GM20431 (cell line): ENCODE results near the gene GP2.

ENCODE experiments used
- in situ Hi-C: fragments of 300-500 bp; cut with MseI, MboI; formaldehyde crosslinking; loops from one replicate; pipeline ENCODE4 v1.15.0; 2020; ENCODE audit warnings: low sequenced_read_pairs; ENCODE audit not compliant: unreplicated experiment

The GP2 gene

DNA sequence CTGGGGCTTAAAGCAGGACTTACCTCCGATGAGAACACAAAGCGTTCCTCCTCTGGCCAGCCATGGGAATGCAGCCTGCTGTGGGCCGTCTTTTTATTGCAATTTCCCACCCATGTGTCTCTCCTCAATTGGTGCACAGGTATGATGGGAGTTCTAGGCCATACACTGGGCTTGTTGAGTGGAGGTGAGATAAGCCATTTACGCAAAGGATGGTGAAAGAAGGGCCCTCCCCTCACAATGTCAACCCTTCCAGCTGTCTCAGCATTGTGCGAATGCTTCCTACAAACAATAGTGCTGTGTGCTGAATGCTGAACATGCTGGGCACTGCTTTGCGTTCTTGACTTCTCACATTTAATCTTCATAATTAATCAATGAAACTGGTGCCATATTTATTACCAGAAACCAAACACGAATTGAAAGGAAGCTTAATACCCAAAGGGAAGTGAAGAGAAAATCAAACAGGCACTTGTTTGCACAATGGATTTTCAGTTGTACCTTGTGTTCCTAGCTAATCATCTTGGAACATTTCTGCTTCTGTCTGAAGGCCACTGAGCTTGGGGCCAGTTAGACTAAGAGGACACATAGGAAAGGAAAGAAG is at the start of gene GP2:
TSS of gene GP2 (minus strand) at position 70 of the 598 bp plus-strand sequence. CDS start 1,082 bp downstream, outside the sequence.
- in situ Hi-C loops, result no loop called here

DNA sequence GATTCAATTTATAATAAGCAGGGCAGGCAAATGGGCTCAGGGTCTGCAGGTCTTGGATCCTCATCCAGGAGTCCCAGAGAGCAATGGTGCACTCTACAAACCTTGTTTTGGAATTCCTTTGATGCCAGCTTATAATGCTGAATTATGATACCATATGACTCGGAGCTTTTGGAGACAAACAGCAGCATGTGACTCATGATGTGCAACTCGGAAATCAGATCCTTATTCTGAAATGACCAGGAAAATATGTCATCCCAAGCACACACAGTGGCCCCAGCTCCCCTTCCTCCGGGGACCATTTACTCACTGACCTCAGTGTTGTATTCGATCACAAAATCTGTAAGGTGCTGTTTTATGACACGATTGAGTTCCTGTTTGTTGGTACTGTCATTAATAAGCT is 45.4 kb upstream of the GP2 start:
- in situ Hi-C loops, result no loop called here

DNA sequence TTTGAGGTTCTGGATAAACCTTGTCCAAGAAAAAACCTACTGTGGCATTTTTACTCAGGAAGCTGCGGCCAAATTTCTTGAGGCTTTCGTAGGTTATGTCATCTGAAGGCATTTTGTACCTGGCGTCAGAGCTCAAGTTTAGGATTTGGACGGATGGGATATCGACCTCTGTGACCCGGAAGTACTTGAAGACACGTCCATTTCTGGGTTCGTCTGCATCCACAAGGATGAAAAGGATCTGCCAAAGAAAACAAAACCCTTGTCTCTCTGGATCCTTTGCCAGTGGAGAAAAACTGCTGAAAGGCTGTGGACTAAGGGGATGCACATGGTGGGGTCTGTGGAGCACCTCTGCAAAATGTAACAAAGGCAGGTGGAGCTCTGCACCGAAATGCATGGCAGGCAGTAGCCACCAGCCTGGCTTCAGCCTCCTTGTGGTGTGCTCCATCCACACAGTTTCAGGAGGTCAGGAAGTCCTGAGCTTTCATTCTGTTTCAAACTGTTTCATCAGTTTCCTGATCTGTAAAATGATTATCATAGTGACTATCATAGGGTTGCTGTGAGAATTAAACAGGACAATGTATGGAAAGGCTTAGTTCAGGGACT is 42.2 kb upstream of the GP2 start:
- in situ Hi-C loops, result no loop called here

DNA sequence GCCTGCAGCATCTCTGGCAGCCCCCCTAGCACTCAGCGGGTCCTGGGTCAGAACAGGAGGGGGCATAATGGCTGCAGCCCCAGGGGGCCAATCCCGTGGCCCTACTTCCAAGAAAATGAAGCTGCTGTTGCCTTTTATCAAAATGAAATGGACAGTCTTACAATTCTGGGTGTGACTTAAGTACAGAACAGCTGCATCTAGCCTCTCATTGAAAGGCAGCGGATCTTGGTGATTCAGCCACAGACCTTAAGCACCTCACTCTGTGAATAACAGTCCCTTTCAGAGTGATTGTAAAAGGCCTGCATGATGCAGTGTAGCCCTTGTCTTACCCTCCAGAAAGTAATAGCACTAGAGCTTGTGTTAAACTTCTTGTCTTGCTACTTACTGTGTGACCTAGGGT is 36.7 kb upstream of the GP2 start:
- in situ Hi-C loops, result no loop called here

DNA sequence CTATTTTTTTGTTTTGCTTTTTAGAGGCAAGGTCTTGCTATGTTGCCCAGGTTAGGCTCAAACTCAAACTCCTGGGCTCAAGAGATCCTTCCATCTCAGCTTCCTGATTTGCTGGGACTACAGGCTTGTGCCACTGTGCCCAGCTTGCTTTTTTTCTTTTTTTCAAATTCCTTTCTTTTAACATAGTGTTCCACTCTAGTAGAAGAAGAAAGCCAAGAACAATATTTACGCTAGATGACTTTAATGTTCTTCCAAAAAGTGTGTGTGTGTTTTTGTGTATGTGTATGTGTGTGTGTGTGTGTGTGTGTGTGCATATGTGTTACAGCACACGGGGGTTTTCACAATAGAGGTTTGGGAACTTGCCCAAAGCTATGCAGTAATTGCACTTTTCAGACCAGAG is 35.9 kb upstream of the GP2 start:
- in situ Hi-C loops, result no loop called here

DNA sequence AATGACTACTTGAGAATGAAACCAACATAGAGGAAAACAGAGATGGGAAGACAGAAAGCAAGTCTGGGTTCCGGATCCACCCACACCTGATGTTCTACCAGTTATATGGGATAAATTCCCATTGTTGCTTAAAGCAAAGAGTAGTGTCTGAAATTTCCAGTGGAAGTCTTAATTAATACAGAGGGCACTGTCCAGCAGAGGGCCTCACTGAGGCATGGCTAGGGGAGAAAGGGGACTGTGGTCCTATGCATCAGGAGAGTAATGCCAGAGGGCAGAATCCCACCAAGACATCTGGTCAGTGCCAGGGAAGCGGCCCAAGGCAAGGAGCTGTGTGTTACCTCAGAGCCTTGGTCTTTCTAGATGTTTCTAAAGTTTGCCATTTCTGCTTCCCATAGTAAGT is 32.7 kb upstream of the GP2 start:
- in situ Hi-C loops, result no loop called here

DNA sequence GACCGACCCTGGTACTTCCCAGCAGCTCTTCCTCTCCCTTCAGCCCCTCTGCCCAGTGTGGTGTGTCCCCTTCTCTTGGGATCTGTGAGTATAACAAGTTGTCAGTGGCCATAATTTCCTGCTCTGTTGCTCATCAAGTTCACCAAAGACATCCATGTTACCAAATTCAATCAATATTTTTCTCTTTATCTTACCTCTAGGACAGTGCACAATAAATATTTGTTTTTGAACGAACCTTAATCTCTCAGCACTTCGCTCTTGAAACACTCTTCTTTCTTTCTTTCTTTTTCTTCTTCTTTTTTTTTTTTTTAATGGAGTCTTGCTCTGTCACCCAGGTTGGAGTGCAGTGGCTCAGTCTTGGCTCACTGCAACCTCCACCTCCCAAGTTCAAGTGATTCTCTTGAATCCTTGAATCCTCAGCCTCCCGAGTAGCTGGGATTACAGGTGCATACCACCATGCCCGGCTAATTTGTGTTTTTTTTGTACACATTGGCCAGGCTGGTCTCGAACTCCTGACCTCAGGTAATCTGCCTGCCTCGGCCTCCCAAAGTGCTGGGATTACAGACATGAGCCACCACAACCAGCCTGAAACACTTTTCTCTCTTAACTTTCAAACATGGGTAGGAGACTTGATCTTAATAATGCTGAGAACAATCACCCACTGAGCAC is 27.9 kb upstream of the GP2 start:
- in situ Hi-C loops, result no loop called here

DNA sequence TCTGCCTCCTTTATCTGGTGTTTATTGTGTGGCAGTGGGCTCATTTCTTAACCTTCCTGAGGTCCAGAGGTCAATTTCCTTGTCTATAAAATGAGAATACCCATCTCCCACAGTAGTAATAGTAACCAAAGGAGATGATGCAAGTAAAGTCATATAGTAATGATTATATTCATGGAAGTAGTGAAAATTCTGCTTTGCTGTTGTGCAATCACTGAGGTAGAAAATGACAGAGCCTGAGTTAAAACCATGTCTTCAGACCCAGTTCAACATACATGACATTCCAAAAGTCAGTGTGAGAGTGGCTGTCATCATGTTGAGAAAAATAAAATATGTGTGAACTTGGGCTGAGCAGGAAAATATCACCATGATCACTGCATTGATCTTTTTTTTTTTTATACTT is 26.1 kb upstream of the GP2 start:
- in situ Hi-C loops, result no loop called here

DNA sequence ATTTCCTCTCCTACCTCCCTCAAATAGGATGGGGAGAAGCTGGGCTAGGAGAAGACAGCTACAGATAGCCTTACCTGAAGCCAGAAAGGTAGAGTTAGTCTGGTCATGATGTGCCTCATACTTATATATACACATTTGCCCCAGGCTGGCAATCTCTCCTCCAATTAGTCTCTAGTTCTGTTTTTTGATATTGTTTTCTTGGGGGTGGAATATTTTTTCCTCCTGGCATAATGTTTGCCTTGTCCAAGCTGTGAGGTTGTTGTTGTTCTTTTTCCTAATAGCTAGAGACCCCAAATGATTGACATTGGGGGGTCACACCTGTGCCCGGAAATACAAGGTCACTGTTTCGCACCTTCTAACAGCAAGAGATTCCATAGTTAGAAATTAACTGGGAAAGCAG is 25.3 kb upstream of the GP2 start, which contains the start of gene UMOD:
TSS of gene UMOD (minus strand) at position 101 of the 400 bp plus-strand sequence. CDS start 1,978 bp downstream, outside the sequence.
- in situ Hi-C loops, result no loop called here

DNA sequence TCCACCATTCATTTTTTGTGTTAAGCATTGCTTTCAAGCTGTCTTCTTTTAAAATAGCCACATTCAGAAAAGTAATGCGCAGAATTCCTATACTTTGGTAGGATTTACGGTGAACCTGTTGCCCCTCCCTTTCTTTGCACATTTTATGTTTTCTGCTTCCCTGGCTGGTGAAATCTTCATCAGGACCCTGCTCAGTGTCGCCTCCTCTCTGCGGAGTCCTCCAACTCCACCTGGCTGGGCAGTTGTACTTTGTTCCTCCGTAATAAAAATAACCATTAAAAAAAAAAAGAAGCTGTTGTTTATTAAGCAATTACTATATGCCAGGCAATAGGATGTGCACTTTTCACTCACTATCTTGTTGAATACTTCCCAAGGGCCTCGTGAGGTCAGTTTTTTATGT is 22.3 kb upstream of the GP2 start:
- in situ Hi-C loops, result no loop called here

DNA sequence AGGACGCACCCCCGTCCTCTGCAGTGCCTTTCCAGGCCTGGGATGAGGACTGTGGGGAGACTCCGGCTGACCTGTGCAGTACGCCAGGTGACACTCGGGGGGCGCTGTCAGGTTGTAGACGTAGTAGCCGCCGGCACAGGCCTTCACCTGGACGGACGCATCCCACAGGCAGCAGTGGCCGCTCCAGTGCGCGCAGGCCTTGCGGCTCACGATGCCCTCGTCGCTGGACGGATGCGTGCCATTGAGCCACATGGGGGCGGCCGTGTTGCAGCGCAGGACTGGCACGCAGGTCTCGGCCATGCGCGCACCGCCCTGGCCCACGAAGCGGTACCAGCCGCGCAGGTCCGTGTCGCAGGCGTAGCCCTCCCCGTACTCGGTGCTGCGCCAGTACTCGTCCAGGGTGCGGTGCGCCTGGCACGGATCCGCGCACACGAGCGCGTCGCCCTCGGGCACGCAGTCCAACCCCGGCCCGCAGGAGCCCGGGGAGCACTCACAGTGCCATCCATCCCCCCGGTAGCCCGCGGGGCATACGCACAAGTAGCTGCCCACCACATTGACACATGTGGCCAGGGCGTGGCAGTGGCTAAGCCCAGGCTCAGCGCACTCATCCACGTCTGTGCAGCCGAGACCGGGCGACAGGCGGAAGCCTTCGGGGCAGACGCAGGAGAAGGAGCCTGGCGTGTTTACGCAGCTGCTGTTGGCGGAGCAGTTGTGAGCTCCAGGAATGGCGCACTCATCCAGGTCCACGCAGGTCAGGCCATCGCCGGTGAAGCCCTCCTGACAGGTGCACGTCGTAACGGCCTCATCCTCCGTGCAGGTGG is 21.3 kb upstream of the GP2 start:
- in situ Hi-C loops, result no loop called here

DNA sequence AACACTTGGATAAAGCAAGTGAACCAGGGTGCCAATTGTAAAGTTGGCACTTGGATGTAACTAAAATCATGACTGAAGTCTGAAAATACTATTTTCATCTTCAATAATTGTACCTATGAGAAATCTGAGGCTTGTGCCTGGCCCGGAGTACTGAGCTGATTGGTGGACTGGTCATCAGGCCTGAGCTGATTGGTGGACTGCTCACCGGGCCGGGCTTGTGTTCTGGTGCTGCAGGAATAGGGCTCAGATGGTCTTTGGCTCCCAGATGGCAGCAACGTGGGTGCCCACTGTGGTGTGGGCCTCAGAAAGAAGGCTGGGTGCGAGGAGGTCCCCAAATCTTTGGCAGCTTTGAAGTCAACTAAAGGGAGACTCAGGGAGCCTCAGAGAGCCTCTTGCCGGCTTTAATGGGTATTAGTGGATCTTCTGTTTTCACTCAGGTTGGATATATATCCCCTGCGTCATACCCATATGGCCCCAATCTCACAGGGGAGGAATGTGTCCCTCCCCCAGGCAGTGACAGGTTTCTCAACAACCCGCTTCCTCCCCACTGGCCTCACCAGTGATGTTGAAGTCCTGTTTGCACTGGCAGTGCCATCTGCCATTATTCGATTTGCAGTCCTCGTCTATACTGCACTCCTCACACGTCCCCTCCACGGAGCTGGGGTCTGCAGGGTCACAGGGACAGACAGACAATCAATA is 20.5 kb upstream of the GP2 start:
- in situ Hi-C loops, result no loop called here

DNA sequence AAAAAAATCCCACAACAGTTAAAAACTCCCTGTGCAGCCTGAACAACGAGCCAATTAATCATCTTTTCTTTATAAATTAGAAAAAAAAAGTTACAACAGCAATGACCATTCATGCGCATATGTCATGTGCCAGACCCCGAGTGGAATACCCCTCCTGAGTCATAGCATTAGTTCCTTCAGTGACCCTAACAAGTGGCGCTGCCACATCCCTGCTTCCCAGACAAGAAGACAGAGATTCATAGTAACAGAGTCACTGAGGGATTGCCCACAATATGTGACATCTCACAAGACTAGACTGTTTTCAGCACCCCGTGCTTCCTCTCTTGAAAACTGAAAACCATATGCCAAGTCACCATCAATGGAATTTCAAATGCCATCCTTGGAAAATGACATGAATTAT is 17.3 kb upstream of the GP2 start:
- in situ Hi-C loops, result no loop called here

DNA sequence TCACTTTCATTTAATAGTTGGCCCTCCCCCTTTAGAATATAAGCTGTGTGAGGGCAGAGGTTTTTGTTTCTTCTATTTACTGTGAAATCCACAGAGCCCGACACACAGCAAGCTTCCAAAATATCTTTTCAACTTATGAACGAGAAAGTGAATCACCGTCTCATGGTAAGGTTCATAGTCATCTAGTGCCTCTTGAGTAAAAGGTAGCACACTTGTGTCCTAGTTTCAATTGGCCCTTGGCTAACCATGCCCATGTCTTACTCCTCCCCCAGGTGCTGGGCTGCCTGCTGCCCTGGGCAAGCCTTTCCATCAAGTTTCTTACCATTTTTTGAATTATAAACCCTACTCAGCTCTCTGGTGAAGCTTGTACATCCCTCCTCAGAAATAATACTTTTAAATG is 12.4 kb upstream of the GP2 start:
- in situ Hi-C loops, result no loop called here

DNA sequence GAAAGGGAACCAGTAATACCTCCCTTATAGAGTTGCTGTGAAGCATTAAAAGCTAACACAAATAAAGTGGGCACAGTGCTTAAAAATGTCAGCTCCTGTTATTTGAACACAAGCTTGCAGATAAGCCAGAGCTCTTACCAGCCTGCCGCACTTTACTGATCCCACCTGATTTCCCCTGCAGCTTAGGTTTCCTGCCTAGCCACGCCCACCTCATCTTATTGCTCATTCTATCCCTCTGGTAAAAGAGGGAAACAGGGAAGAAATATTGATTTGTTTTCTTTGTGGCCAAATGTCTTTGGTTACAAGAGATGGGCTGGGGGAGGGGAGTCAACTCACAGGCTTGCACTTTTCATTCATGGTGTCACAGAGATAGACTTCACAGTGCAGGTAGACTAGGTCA is 9.6 kb upstream of the GP2 start:
- in situ Hi-C loops, result no loop called here

DNA sequence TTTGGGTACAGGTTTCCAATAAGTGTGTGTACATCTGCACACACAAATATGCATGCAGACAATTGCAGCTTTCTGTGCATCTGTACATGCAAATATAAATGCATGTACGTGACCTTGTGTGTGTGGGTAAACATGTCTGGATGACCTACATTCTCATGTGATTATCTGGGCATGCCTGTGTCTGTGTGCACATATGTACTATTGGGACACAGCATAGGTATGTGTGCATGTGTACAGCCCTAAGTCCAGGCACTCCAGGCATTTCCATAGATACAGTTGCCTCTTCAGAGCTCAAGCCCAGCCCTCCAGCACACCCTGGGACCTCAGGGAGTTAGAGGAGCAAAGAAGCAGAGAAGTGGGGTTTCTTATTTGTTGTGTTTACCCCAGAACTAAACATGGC is 7.1 kb upstream of the GP2 start:
- in situ Hi-C loops, result no loop called here

DNA sequence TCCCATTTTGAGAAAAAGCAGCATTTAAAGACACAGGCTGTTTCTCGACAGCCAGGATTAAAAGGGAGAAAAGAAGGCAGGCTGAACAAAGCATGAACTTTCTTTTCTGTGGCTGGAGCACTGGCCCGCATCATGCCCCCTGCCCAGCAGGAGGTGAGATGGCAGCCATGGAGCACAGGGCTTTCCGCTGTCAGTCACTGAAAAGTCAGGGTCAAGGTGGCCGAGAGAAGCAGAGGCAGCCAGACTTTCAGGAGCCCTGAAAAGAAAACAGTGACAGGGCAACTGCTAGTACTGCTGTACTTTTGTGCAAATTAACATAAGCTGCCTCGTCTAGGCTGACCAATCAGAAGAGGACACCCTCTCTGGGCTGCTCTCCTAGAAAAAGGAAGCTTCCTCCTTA is 5.8 kb upstream of the GP2 start:
- in situ Hi-C loops, result no loop called here

DNA sequence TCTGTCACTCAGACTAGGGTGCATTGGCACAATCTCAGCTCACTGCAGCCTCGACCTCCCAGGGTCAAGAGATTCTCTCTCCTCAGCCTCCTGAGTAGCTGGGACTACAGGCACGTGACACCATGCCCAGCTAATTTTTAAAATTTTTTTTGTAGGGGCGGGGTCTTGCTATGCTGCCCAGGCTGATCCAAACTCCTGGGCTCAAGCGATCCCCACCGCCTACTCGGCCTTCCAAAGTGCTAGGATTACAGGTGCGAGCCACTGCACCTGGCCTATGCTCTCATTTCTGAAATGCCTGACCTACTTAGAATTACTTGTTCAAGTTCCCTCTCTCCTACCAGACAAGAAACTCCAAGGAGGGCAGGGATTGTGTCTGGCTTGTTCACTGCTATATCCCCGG is 5.1 kb upstream of the GP2 start:
- in situ Hi-C loops, result no loop called here

DNA sequence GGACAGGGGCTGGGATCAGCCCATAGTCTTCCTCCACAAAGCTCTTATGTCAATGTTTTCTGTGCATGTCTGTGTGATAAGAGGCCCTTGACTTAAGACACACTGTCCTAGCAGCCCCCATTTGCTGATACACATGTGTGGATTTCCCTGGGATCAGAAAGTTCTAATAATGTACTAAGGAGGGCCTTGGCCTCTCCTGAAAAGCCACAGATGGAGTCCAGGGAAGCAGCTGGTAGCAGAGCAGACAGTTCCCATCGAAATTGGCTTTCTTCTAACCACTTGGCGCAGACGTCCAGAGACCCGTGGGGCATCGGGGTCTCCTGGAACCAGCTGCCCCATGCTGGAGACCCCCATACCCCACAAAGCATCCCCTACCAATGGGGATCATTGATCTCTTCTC is 4.3 kb upstream of the GP2 start:
- in situ Hi-C loops, result no loop called here

DNA sequence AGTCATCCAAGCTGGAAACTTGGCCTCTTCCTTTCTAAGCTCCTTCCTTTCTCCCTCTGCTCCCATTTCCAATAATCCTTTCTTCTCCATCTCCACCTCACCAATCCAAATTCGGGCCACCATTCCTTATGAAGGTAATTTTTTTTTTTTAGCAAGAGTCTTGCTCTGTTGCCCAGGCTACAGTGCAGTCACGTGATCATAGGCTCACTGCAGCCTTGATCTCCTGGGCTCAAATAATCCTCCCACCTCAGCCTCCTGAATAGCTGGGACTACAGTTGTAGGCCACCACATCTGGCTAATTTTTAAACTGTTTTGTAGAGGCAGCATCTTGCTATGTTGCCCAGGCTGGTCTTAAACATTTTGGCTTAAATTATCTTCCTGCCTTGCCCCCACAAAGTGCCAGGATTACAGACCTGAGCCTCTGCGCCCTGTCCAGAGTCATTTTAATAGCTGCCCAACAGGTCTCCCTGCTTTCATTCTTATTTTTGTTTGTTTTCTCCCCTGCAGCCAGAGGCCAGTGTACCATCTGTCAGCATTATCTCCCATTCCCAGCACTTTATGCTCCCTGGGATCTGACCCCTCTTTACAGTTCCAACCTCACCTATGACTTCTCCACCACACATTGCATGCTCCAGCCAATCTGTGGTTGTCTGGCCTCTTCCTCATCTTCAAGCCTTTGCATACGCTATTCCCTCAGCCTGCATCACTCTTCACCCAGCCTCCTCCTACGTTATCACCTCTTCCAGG is 2.3 kb upstream of the GP2 start:
- in situ Hi-C loops, result no loop called here
